GM13977 (cell line): ENCODE results near the gene OIP5.
"Not testable (repeated sequence)": the region's sequence is repeated elsewhere in the genome, so short reads cannot be mapped to it uniquely, and the experiment has no call there.

ENCODE experiments used
- DNase-seq: peaks from one replicate; pipeline ENCODE4 v3.0.0; 2012; ENCODE audit warnings: low spot score
- in situ Hi-C: fragments of 300-500 bp; cut with MboI; formaldehyde crosslinking; loops from one replicate; pipeline ENCODE4 v1.12.0; 2022; ENCODE audit warnings: low sequenced_read_pairs, low pct_unique_long_range_greater_than_20kb, mixed read lengths, inconsistent platforms; ENCODE audit not compliant: unreplicated experiment
- TF ChIP-seq, protein P1 (sequence below): IDR thresholded peaks from 2 replicates; pipeline ENCODE4 v1.5.1; 2012; ENCODE audit warnings: mild to moderate bottlenecking, control low read depth; ENCODE audit not compliant: insufficient read depth; ENCODE audit errors: extremely low read depth, missing control alignments

Gene OIP5

DNA sequence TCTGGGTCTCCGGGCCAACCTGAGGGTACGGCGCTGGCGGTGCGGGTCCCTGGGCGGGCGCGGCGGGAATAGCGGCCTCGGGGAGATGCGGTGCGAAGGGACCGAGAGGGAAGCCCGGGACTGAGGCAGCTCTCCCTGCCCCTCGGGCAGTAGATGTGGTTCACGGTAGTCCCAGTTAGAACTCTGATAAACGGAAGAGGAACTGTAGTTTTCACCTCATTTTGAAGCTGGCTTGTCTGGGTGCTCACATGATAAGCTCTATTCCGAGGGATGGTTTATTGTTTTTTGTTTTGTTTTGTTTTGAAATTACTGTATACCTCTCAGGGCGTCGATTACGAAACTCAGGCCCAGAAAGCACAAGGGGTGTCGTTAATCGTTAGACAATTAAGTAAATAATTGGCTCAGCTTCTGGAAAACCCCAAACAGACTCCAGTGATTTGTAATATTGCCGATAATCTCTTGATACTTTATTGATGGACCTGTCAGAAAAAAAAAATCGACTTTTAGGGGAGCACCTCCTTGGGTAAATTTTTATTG lies 703 bp upstream of the OIP5 start:
- TF ChIP-seq, protein P1, sequence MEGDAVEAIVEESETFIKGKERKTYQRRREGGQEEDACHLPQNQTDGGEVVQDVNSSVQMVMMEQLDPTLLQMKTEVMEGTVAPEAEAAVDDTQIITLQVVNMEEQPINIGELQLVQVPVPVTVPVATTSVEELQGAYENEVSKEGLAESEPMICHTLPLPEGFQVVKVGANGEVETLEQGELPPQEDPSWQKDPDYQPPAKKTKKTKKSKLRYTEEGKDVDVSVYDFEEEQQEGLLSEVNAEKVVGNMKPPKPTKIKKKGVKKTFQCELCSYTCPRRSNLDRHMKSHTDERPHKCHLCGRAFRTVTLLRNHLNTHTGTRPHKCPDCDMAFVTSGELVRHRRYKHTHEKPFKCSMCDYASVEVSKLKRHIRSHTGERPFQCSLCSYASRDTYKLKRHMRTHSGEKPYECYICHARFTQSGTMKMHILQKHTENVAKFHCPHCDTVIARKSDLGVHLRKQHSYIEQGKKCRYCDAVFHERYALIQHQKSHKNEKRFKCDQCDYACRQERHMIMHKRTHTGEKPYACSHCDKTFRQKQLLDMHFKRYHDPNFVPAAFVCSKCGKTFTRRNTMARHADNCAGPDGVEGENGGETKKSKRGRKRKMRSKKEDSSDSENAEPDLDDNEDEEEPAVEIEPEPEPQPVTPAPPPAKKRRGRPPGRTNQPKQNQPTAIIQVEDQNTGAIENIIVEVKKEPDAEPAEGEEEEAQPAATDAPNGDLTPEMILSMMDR = no peak
- DNase-seq = peak; percentile 59
- in situ Hi-C loops = no loop called here

DNA sequence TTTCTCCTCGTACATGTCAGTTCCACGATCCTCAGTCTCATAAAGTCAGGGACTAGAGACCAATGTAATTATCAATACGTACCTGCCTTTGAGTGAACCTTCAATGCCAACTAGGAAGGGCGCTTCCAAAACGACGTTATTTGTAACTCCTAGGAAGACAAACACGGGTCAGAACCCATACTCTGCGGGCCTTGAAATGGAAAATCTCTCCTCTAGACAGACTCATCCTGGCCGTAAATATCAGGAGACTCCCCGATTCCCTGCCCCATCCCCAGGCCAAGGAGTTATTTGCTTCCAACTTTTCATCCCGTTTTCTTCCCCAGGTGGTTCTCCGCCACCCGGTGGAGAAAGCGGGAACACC lies 578 bp downstream of the OIP5 start:
- in situ Hi-C loops = no loop called here
- DNase-seq = no peak
- TF ChIP-seq, protein P1 = peak; percentile 53

DNA sequence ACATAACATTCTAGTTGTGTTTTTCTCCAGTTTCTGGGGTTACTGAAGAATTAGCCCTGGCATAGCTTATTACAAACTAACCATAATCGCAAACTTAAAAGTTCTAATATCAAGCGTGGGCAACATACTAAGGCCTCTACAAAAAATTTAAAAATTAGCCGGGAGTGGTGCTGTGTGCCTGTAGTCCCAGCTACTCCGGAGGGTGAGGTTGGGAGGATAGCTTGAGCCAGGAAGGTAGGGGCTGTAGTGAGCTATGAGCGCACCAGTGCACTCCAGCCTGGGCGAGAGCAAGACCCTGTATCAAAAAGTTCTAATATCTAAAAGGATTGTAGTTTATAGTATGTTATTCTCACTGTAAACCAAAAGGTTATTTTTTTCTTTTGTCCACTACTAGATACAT lies 1.1 kb downstream of the OIP5 start:
- DNase-seq = no peak
- in situ Hi-C loops = no loop called here
- TF ChIP-seq, protein P1 = no peak

DNA sequence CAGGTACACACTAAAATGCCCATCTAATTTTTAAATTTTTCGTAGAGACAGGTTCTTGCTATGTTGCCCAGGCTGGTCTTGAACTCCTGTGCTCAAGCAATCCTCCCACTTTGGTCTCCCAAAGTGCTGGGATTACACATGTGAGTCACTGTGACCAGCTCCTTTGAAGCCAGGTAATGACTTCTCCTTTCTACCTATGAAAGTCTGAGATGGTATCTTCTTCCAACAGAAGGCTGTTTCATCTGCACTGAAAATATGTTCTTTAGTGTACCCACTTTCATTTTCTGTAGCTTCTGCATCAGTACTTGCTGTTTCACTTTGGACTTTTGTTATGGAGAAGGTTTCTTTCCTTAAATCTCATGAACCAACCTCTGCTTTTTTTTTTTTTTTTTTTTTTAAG lies 8.8 kb downstream of the OIP5 start:
- in situ Hi-C loops = no loop called here
- no peak for DNase-seq
- TF ChIP-seq, protein P1 = no peak

DNA sequence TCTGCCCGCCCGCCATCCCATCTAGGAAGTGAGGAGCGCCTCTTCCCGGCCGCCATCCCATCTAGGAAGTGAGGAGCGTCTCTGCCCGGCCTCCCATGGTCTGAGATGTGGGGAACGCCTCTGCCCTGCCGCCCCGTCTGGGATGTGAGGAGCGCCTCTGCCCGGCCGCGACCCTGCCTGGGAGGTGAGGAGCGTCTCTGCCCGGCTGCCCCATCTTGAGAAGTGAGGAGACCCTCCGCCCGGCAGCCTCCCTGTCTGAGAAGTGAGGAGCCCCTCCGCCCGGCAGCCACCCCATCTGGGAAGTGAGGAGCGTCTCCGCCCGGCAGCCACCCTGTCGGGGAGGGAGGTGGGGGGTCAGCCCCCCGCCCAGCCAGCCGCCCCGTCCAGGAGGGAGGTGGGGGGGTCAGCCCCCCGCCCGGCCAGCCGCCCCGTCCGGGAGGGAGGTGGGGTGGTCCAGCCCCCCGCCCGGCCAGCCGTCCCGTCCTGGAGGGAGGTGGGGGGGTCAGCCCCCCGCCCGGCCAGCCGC lies 11.5 kb downstream of the OIP5 start:
- DNase-seq, in situ Hi-C loops: not testable (repeated sequence)

DNA sequence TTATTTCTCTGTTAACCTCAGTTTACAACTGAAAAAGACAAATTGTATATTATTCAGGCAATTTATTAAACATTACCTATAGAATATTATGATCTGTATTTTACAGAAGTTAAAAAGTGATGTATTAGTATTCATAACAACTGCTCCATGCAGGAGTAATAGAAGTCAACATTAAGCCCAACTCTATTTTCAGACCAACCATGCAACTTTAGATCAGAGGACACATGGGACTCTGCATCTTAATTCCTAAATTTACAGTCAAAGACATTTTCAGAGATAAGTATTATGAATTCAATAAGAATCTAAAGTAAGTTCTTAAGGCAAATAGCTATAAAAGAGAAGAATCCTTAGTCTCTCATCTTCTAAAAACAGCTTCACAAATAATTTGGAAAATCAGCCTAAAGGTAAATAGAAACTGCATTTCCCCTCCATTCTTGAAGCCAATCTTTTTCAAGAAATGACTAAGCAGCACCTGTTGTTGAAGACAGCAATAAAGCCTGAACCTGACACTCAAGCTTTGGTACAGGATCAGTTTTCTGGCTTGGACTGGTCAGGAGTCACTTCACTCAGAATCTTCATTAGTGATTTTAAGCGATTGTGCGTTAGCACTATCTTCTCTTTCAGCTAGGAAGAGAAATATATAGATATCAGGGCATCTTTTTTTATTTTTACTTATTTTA lies 23.0 kb downstream of the OIP5 start:
- TF ChIP-seq, protein P1 = no peak
- in situ Hi-C loops = no loop called here
- peak; percentile 30 for DNase-seq

DNA sequence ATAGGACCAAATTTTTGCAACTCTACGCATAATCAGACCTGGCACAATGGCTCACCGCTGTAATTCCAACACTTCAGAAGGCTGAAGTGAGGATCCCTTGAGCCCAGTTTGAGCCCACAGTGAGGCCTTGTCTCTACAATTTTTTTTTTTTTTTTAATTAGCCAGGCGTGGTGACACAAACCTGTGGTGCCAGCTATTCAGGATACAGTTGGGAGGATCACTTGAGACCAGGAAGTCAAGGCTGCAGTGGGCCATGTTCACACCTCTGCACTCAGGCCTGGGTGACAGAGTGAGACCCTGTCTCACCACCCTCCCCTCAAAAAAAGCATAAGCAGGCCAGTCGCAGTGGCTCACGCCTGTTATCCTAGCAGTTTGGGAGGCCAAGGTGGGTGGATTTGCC lies 24.7 kb downstream of the OIP5 start:
- TF ChIP-seq, protein P1 = no peak
- no peak for DNase-seq
- in situ Hi-C loops = no loop called here
